Measurements from ENCODE around the gene BZW1.

The BZW1 gene

GRCh38 chr2:200777275-200777674 lies 34.4 kb upstream of the BZW1 start:
- TF ChIP-seq NFRKB (IDR thresholded peaks at IDR 0.05) (no peak), FOXA1 (IDR thresholded peaks at IDR 0.05) (no peak), PKNOX1 (IDR thresholded peaks at IDR 0.05) (no peak), TARDBP (IDR thresholded peaks at IDR 0.05) (no peak), HDGF (IDR thresholded peaks at IDR 0.05; ENCODE audit: borderline replicate concordance) (no peak), ZNF384 (IDR thresholded peaks at IDR 0.05) (no peak), FOXK2 (IDR thresholded peaks at IDR 0.05) (no peak), SUZ12 (IDR thresholded peaks at IDR 0.05) (no peak), FOXM1 (IDR thresholded peaks at IDR 0.05; ENCODE audit: borderline replicate concordance) (no peak), ARNT (IDR thresholded peaks at IDR 0.05) (no peak)
- CTCF ChIA-PET = no interaction called here
- POLR2A ChIA-PET = no interaction called here
- no peak for DNase-seq (ENCODE audit: extremely low spot score)

- ChIA-PET POLR2A (no interaction called here), CTCF (no interaction called here)
- TF ChIP-seq ARNT (IDR thresholded peaks at IDR 0.05) (no peak), LEF1 (IDR thresholded peaks at IDR 0.05; ENCODE audit: borderline replicate concordance) (no peak), SUZ12 (IDR thresholded peaks at IDR 0.05) (no peak), FOXM1 (IDR thresholded peaks at IDR 0.05; ENCODE audit: borderline replicate concordance) (no peak), ZNF384 (IDR thresholded peaks at IDR 0.05) (no peak), CTBP1 (IDR thresholded peaks at IDR 0.05; ENCODE audit: borderline replicate concordance) (no peak)
- no peak for DNase-seq (ENCODE audit: extremely low spot score)
Measured at GRCh38 chr2:200778038-200778437, 33.7 kb upstream of the BZW1 start.

- ChIA-PET CTCF (interaction anchor here (0.5 kb wide), 1 partner anchor 1436 kb away, joined by 7 read pairs; no protein-coding TSS in a partner anchor), POLR2A (no interaction called here)
- TF ChIP-seq L3MBTL2 (conservative IDR thresholded peaks at IDR 0.05) (no peak), FOXK2 (IDR thresholded peaks at IDR 0.05) (no peak)
Measured at GRCh38 chr2:200779214-200779613, 32.5 kb upstream of the BZW1 start.

GRCh38 chr2:200781616-200782015 lies 30.1 kb upstream of the BZW1 start:
- ChIA-PET CTCF (no interaction called here), POLR2A (no interaction called here)
- no peak for DNase-seq (ENCODE audit: extremely low spot score)
- TF ChIP-seq HDGF (IDR thresholded peaks at IDR 0.05; ENCODE audit: borderline replicate concordance) (no peak), FOXA1 (IDR thresholded peaks at IDR 0.05) (no peak), BHLHE40 (IDR thresholded peaks at IDR 0.05; ENCODE audit: borderline replicate concordance) (no peak), LEF1 (IDR thresholded peaks at IDR 0.05; ENCODE audit: borderline replicate concordance) (no peak), ZNF384 (IDR thresholded peaks at IDR 0.05) (no peak), ARNT (IDR thresholded peaks at IDR 0.05) (no peak)

More at GRCh38 chr2:200779214-200779613, 32.5 kb upstream of the BZW1 start:
- DNase-seq (ENCODE audit: extremely low spot score) = no peak

- DNase-seq (ENCODE audit: extremely low spot score) = no peak
- ChIA-PET POLR2A (no interaction called here), CTCF (no interaction called here)
- TF ChIP-seq BHLHE40 (IDR thresholded peaks at IDR 0.05; ENCODE audit: borderline replicate concordance) (no peak), SP1 (IDR thresholded peaks at IDR 0.05) (no peak), HDGF (IDR thresholded peaks at IDR 0.05; ENCODE audit: borderline replicate concordance) (no peak), PKNOX1 (IDR thresholded peaks at IDR 0.05) (no peak), ARNT (IDR thresholded peaks at IDR 0.05) (no peak), LEF1 (IDR thresholded peaks at IDR 0.05; ENCODE audit: borderline replicate concordance) (no peak), CTBP1 (IDR thresholded peaks at IDR 0.05; ENCODE audit: borderline replicate concordance) (no peak), ZNF384 (IDR thresholded peaks at IDR 0.05) (no peak), SUZ12 (IDR thresholded peaks at IDR 0.05) (no peak), FOXM1 (IDR thresholded peaks at IDR 0.05; ENCODE audit: borderline replicate concordance) (no peak), FOXA1 (IDR thresholded peaks at IDR 0.05) (no peak), TARDBP (IDR thresholded peaks at IDR 0.05) (no peak), L3MBTL2 (conservative IDR thresholded peaks at IDR 0.05) (no peak)
Measured at GRCh38 chr2:200782251-200782650, 29.5 kb upstream of the BZW1 start.

GRCh38 chr2:200784215-200784614 lies 27.5 kb upstream of the BZW1 start:
- CTCF ChIA-PET = interaction anchor here (0.6 to 1.0 kb wide), 3 partner anchors 16 to 49 kb away, joined by 3 to 5 read pairs (median 4); no protein-coding TSS in a partner anchor
- DNase-seq (ENCODE audit: extremely low spot score) = no peak
- no peak for TF ChIP-seq TARDBP (IDR thresholded peaks at IDR 0.05)
- TF ChIP-seq LEF1 (IDR thresholded peaks at IDR 0.05; ENCODE audit: borderline replicate concordance) = no peak
- TF ChIP-seq FOXK2 (IDR thresholded peaks at IDR 0.05) = no peak
- no peak for TF ChIP-seq FOXA1 (IDR thresholded peaks at IDR 0.05)
- no peak for TF ChIP-seq SP1 (IDR thresholded peaks at IDR 0.05)
- TF ChIP-seq BHLHE40 (IDR thresholded peaks at IDR 0.05; ENCODE audit: borderline replicate concordance) = no peak
- no peak for TF ChIP-seq FOXM1 (IDR thresholded peaks at IDR 0.05; ENCODE audit: borderline replicate concordance)
- no peak for TF ChIP-seq ARNT (IDR thresholded peaks at IDR 0.05)
- no peak for TF ChIP-seq L3MBTL2 (conservative IDR thresholded peaks at IDR 0.05)
- TF ChIP-seq SUZ12 (IDR thresholded peaks at IDR 0.05) = no peak
- no peak for TF ChIP-seq NFRKB (IDR thresholded peaks at IDR 0.05)
- TF ChIP-seq CTBP1 (IDR thresholded peaks at IDR 0.05; ENCODE audit: borderline replicate concordance) = no peak
- no peak for TF ChIP-seq ZNF384 (IDR thresholded peaks at IDR 0.05)
- TF ChIP-seq PKNOX1 (IDR thresholded peaks at IDR 0.05) = no peak
- no peak for TF ChIP-seq ELF4 (IDR thresholded peaks at IDR 0.05)
- no peak for TF ChIP-seq HDGF (IDR thresholded peaks at IDR 0.05; ENCODE audit: borderline replicate concordance)
- POLR2A ChIA-PET = no interaction called here

GRCh38 chr2:200786423-200786822 lies 25.3 kb upstream of the BZW1 start:
- TF ChIP-seq FOXM1 (IDR thresholded peaks at IDR 0.05; ENCODE audit: borderline replicate concordance) = no peak
- peak; percentile 71 for TF ChIP-seq FOXA1 (IDR thresholded peaks at IDR 0.05)
- no peak for TF ChIP-seq BHLHE40 (IDR thresholded peaks at IDR 0.05; ENCODE audit: borderline replicate concordance)
- ChIA-PET CTCF (no interaction called here), POLR2A (interaction anchor here (0.7 kb wide), 1 partner anchor 38 kb away, joined by 4 read pairs; no protein-coding TSS in a partner anchor)
- no peak for DNase-seq (ENCODE audit: extremely low spot score)
